Memory B cell (primary cell): ENCODE data around the gene STAP2.
"Not testable (repeated sequence)": the region's sequence is repeated elsewhere in the genome, so short reads cannot be mapped to it uniquely, and the experiment has no call there.

Experiments used
- ATAC-seq: fragments of 150-1000 bp; cut with Tn5 transposase; 2 replicates; pipeline ENCODE4 v1.10.0; 2021; ENCODE audit warnings: low read depth, mild to moderate bottlenecking, moderate library complexity
- DNase-seq, 2 donors: peaks; one replicate each; pipeline ENCODE4 v3.0.0; 2022; ENCODE audit warnings: low spot score in 2 of 2
- H3K27ac Mint-ChIP-seq: one replicate; pipeline ENCODE4 v1.8.0; 2022; ENCODE audit warnings: mild to moderate bottlenecking, moderate library complexity, mixed read lengths
- H3K27me3 Mint-ChIP-seq: one replicate; pipeline ENCODE4 v1.8.0; 2022; ENCODE audit warnings: mixed read lengths
- H3K36me3 Mint-ChIP-seq: one replicate; pipeline ENCODE4 v1.8.0; 2022; ENCODE audit warnings: mild to moderate bottlenecking, mixed read lengths
- H3K4me1 Mint-ChIP-seq: one replicate; pipeline ENCODE4 v1.8.0; 2022; ENCODE audit warnings: mixed read lengths
- H3K4me3 Mint-ChIP-seq: one replicate; pipeline ENCODE4 v1.8.0; 2022; ENCODE audit warnings: mild to moderate bottlenecking, moderate library complexity, mixed read lengths
- H3K9me3 Mint-ChIP-seq: one replicate; pipeline ENCODE4 v1.8.0; 2022; ENCODE audit warnings: mixed read lengths

Gene STAP2

DNA sequence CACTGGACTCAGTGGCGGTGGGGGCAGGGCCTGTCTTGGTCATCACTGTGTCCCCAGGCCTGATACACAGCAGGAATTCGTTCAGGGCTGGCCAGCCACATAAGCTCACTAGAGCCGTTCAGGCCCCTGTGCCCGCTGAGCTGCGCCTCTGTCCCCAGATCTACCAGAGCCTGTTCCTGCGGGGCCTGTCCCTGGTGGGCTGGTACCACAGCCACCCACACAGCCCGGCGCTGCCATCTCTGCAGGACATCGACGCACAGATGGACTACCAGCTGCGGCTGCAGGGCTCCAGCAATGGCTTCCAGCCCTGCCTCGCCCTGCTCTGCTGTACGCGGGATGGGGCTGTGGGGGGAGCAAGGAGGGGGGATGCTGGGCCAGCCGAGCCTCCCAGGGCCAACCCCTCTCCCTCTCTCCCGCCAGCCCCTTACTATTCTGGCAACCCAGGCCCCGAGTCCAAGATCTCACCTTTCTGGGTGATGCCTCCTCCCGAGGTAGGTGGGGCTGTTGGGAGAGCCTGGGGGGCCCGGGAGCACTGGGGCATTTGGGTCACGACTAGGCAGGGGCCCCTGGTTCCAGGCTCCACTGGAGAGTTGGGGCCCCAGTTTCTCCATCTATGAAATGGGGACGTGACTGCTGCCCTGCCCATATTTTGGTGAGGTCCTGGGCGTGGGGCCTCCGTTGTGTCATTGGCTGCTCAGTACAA lies 18.6 kb upstream of the STAP2 start:
- no peaks in the 10 kb centered on the region for H3K27me3 Mint-ChIP-seq
- H3K9me3 Mint-ChIP-seq, result no peaks in the 10 kb centered on the region
- H3K4me3 Mint-ChIP-seq, result no peak overlapping the region
- DNase-seq, result no peak
- peaks cover 2% of the 10 kb centered on the region for H3K4me1 Mint-ChIP-seq
- ATAC-seq, result no peak
- no peak overlapping the region for H3K27ac Mint-ChIP-seq
- peaks cover 6% of the 10 kb centered on the region for H3K36me3 Mint-ChIP-seq

DNA sequence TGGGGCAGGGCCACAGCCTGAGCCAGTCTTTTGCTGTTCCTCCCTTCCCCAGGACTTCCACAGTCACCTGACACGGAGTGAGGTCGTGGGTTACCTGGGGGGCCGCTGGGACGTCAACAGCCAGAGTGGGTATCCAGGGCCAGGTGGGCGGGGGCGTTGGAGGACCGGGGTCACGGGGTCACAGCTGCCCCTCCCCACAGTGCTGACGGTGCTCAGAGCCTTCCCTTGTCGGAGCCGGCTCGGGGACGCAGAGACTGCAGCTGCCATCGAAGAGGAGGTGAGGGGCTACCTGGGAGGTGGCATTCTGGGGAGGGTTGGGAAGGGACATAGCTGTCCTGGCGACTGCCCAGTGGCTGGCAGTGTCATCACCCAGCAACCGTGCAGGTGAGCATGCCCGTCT lies 16.3 kb upstream of the STAP2 start:
- Mint-ChIP-seq H3K36me3 (peaks cover 2% of the 10 kb centered on the region), H3K27me3 (no peaks in the 10 kb centered on the region), H3K4me3 (no peak overlapping the region), H3K4me1 (peaks cover 2% of the 10 kb centered on the region), H3K9me3 (no peaks in the 10 kb centered on the region), H3K27ac (no peak overlapping the region)
- ATAC-seq (no peak), DNase-seq (no peak)

DNA sequence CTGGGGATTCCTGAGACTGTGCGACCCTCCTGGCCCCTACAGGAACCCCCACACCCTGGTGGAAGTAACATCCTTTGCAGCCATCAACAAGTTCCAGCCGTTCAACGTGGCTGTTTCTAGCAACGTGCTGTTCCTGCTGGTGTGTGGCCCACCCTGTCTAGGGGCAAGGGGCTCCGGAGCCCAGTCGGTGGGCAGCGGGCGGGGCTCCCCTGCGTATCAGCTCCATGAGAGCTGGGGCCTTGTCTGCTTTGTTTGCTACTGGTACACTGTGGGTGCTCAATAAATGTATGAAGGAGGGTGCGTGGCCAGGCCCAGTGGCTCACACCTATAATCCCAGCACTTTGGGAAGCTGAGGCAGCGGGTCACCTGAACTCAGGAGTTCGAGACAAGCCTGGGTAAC lies 15.7 kb upstream of the STAP2 start:
- Mint-ChIP-seq H3K27me3 (no peaks in the 10 kb centered on the region), H3K36me3 (peaks cover 3% of the 10 kb centered on the region), H3K27ac (no peak overlapping the region)

DNA sequence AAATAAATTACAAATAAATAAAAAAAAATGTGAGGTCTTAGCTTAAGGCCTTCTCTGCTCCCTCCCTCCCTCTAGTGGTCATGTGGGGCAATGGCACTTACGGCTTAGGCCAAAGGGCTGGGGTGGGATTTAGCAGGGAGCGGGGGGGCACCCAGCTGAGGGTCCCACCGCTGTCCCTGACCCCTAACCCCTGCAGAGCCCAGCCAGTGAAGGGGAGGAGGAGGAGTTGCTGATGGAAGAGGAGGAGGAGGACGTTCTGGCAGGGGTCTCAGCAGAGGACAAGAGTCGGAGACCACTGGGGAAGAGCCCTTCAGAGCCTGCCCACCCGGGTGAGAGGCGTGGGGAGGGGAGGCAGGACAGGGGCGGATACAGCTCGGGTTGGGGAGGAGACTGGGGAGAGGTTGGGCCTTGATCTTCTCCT lies 14.1 kb upstream of the STAP2 start:
- Mint-ChIP-seq H3K36me3 (peaks cover 4% of the 10 kb centered on the region), H3K27ac (no peak overlapping the region), H3K4me3 (no peak overlapping the region), H3K27me3 (no peaks in the 10 kb centered on the region), H3K4me1 (peaks cover 2% of the 10 kb centered on the region), H3K9me3 (no peaks in the 10 kb centered on the region)
- DNase-seq (peak in 1 of 2 donors; percentile 58), ATAC-seq (peak; percentile 77)

More for the DNA sequence above, 15.7 kb upstream of the STAP2 start:
- Mint-ChIP-seq H3K4me1 (peaks cover 2% of the 10 kb centered on the region), H3K4me3 (no peak overlapping the region), H3K9me3 (no peaks in the 10 kb centered on the region)
- ATAC-seq (no peak), DNase-seq (no peak)

DNA sequence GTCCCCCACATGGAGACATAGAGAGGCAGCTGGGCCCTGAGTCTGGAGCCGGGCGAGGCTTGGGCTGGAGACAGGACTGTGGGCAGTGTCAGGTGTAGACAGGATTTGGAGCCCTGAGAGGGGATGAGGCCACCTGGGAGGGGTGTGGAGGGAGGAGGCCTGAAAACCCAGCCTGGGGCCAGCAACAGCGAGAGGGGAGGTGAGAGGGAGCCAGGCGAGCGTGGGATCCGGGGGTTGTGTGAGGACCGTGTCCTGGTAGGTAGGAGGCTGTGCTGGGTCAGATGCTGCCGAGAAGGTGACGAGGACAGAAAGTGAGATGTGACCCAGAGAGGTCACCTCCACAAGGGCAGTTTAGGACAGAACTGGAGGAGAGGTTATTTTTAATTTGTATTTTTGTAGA lies 12.1 kb upstream of the STAP2 start:
- Mint-ChIP-seq H3K27ac (peak overlapping the region; percentile 90), H3K9me3 (no peaks in the 10 kb centered on the region), H3K4me1 (peaks cover 2% of the 10 kb centered on the region), H3K4me3 (no peak overlapping the region), H3K27me3 (no peaks in the 10 kb centered on the region), H3K36me3 (peaks cover 7% of the 10 kb centered on the region)
- no peak for ATAC-seq
- DNase-seq, result no peak

DNA sequence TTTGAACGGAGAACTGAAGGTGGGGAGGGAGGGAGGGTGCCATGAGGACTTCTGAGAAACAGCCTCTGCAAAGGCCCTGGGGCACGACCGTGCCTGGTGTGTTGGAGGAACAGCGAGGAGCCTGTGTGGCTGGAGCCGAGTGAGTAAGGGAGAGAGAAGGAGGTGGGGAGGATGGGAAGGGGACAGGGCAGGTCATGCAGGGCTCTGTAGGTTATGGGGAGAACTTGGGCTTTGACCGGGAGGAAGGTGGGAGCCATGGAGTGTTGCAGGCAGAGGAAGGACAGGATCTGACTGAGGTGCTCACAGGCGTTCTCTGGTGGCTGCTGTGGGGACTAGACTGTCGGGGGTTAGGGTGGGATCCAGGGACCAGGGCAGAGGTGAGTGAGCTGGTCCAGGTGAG lies 11.5 kb upstream of the STAP2 start:
- peaks cover 2% of the 10 kb centered on the region for H3K4me1 Mint-ChIP-seq
- ATAC-seq (no peak), DNase-seq (no peak)
- no peaks in the 10 kb centered on the region for H3K9me3 Mint-ChIP-seq
- H3K27me3 Mint-ChIP-seq, result no peaks in the 10 kb centered on the region
- H3K4me3 Mint-ChIP-seq, result no peak overlapping the region
- H3K36me3 Mint-ChIP-seq, result peaks cover 11% of the 10 kb centered on the region
- H3K27ac Mint-ChIP-seq, result peak overlapping the region; percentile 90

DNA sequence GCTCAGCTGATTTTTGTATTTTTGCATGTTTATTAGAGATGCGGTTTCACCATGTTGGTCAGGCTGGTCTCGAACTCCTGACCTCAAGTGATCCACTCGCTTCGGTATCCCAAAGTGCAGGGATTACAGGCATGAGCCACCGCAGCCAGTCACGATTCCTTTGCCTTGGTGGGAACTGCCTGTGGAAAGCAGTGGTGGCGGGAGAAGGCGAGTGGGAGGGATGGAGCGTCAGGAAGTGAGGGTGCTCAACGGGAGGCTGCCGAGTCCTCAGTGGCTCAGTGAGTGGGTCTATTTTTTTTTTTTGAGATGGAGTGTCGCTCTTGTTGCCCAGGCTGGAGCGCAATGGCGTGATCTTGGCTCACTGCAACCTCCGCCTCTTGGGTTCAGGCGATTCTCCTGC lies 10.6 kb upstream of the STAP2 start:
- not testable (repeated sequence) for H3K27me3 Mint-ChIP-seq, H3K9me3 Mint-ChIP-seq, ATAC-seq, H3K27ac Mint-ChIP-seq, DNase-seq, H3K4me1 Mint-ChIP-seq, H3K4me3 Mint-ChIP-seq
- peaks cover 11% of the 10 kb centered on the region for H3K36me3 Mint-ChIP-seq

DNA sequence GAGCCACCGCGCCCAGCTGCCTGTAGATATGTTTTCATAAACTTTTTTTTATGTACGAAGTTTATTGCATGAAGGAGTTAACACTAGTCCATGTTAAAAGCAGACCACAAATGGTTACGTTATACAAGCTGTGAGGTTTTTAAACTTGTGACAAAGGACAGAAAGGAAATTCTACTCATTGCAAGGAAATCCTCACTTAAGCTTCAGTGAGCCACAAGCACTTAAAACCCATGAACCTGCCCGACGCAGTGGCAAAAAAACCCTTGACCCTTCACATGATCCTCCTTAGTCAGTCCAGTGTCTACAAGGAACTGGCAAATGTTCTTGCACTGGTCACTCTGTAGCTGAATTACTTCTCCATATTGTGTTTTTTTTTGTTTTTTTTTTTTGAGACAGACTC lies 8.9 kb upstream of the STAP2 start:
- Mint-ChIP-seq H3K4me1 (peaks cover 4% of the 10 kb centered on the region), H3K36me3 (peaks cover 11% of the 10 kb centered on the region), H3K27ac (no peak overlapping the region), H3K4me3 (no peak overlapping the region), H3K27me3 (no peaks in the 10 kb centered on the region), H3K9me3 (no peaks in the 10 kb centered on the region)
- no peak for DNase-seq
- ATAC-seq, result no peak

DNA sequence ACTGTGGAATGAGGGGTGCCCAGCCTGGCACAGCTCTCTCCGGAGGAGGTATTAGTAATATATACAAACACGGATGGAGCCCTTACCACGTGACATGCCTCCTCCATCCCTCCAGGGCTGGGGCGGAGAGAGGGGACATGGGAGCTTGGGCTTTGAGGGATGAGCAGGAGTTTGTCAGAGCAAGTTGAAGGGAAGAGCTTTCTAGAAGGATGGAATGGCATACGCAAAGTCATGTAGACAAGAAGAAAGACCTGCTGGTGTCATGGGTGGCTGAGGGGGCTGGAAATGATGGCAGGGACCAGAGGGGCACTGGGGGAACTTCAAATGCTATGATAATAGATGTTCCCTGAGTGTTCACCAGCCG lies 7.4 kb upstream of the STAP2 start:
- H3K4me3 Mint-ChIP-seq, result no peak overlapping the region

DNA sequence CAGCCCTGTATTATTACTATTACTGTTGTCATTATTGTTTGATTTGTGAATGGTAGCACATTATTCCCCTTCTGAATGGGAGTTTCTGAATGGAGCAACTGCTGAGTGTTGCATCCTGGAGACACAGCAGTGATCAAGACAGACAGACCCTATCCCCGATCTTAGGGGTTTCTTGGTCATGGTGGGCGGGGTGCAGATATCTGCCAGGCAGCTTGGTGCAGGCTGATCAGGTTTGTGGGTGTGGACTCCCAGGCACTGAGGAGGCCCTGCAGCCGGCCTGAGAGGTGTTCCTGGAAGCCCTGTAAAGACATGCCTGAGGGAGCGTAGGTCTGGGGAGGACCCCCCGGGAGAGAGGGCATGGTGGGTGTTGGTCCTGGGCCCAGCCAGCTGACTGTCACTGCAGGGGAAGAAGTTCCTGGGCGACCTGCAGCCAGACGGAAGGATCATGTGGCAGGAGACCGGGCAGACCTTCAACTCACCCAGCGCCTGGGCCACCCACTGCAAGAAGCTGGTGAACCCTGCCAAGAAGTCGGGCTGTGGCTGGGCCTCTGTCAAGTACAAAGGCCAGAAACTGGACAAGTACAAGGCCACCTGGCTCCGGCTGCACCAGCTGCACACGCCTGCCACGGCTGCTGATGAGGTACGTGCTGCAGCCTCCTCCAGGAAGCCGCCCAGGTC lies 6.9 kb upstream of the STAP2 start:
- Mint-ChIP-seq H3K36me3 (peaks cover 11% of the 10 kb centered on the region), H3K27ac (no peak overlapping the region), H3K4me1 (peaks cover 7% of the 10 kb centered on the region), H3K9me3 (no peaks in the 10 kb centered on the region), H3K27me3 (no peaks in the 10 kb centered on the region), H3K4me3 (peak overlapping the region; percentile 58)
- no peak for DNase-seq
- ATAC-seq, result no peak

More for the DNA sequence above, 7.4 kb upstream of the STAP2 start:
- DNase-seq, result no peak
- Mint-ChIP-seq H3K27me3 (no peaks in the 10 kb centered on the region), H3K4me1 (peaks cover 7% of the 10 kb centered on the region), H3K36me3 (peaks cover 11% of the 10 kb centered on the region), H3K9me3 (no peaks in the 10 kb centered on the region), H3K27ac (no peak overlapping the region)
- no peak for ATAC-seq

DNA sequence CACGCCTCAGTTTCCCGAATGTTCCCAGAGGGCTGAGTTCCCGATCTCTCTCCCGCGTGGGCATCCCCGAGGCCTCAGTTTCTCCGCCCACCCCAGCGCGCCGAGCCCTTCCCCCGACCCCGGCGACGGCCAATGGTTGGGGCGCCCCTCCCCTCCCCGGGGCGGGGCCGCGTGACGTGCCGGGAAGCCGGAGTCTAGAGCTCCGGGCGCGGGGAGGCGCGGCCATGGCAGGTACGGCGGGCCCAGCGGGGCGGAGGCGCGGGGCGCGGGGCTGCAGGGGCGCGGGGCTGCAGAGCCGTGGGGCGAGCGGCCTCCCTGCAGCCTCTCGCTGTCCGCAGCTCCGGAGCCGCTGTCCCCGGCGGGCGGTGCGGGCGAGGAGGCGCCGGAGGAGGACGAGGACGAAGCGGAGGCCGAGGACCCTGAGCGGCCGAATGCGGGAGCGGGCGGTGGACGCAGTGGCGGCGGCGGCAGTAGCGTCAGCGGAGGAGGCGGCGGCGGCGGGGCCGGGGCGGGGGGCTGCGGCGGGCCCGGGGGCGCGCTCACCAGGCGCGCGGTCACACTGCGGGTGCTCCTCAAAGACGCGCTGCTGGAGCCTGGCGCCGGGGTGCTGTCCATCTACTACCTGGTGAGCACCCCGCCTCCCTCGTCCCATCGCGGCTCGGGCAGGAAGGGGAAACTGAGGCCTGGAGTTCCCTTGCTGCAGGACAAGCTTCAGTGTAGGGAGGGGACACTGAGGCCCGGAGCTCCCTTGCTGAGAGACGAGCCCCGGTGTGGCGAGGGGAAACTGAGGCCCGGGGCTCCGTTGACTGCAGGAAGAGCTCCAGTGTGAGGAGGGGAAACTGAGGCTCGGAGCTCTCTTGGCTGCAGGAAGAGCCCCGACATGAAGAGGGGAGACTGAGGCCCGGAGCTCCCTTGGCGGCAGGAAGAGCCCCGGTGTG lies 5.0 kb upstream of the STAP2 start, which contains the start of gene MPND:
Gene MPND, plus strand, starts transcription at position 193 of the 938 bp plus-strand sequence. Its CDS starts 32 bp downstream, at position 225.
- peak within 1 kb of the TSS; percentile 90 for H3K27ac Mint-ChIP-seq
- ATAC-seq (peak; percentile 71), DNase-seq (peak; percentile 86 to 93)
- H3K4me1 Mint-ChIP-seq, result peaks cover 9% of the 10 kb centered on the region
- no peaks in the 10 kb centered on the region for H3K9me3 Mint-ChIP-seq
- H3K4me3 Mint-ChIP-seq, result peak within 1 kb of the TSS; percentile 84
- H3K27me3 Mint-ChIP-seq, result no peaks in the 10 kb centered on the region
- peaks cover 9% of the 10 kb centered on the region for H3K36me3 Mint-ChIP-seq

DNA sequence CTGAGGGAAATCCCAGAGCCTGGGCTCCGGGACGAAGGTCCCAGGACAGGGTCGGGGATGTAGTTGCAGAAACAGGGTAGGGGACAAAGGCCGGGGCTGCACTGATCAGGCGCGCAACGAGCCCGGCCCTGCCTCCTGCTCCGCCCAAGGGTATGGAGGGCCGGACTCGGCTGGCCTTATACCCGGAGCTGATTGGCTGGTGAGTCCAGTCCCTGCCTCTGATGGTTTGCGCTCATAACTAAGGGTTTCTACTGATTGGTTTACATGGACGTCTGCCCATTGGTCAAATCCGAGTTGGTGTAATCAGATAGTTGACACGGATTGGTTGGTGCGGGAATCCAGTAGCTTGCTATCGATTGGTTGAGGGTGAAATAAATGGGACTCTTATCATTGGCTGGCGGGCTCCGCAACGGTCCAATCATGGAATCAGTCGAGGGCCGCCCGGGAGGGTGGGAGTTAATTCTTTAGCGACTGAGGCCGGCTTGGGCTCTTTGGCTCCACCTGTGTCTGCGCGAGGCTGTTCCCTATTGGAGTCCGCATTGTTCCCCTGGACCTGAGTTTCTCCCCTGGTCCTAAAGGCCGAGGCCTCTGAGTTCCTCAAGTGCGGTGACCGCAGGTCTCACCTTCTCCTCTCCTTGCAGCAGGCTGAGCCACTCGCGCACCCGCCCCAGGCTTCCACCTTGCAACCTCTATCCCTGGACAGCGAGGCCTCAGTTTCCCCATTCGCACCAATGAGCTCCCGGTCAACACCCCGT lies 4.2 kb upstream of the STAP2 start:
- no peaks in the 10 kb centered on the region for H3K9me3 Mint-ChIP-seq
- peaks cover 16% of the 10 kb centered on the region for H3K4me1 Mint-ChIP-seq
- peaks cover 7% of the 10 kb centered on the region for H3K36me3 Mint-ChIP-seq
- H3K27me3 Mint-ChIP-seq, result no peaks in the 10 kb centered on the region
- ATAC-seq, result peak; percentile 79
- peak; percentile 80 to 88 for DNase-seq
- peak overlapping the region; percentile 84 for H3K4me3 Mint-ChIP-seq
- H3K27ac Mint-ChIP-seq, result peak overlapping the region; percentile 90

DNA sequence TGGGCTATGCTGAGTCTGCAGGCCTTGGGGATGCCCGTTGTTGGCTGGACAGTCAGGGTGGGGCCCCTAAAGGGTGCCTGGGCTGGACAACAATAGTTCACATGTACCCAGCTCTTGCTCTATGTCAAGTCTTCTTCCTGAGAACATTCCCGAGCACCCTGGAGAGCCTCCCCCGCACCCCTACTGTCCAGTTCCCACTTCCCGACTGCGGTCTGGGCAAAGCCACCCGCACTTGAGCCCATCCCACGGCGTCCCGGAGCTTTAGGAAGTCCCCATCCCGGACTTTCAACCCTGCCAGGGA lies 3.6 kb upstream of the STAP2 start:
- H3K9me3 Mint-ChIP-seq, result no peaks in the 10 kb centered on the region
- no peaks in the 10 kb centered on the region for H3K27me3 Mint-ChIP-seq
- peak overlapping the region; percentile 90 for H3K27ac Mint-ChIP-seq
- ATAC-seq (no peak), DNase-seq (no peak)
- peak overlapping the region; percentile 84 for H3K4me3 Mint-ChIP-seq
- peaks cover 7% of the 10 kb centered on the region for H3K36me3 Mint-ChIP-seq
- peaks cover 17% of the 10 kb centered on the region for H3K4me1 Mint-ChIP-seq
